WERI-Rb-1 (cell line): ENCODE data around the gene FIBCD1.

Experiments used
- DNase-seq: peaks from one replicate; pipeline ENCODE4 v3.0.0-alpha.2; 2020
- H3K27ac ChIP-seq: fragments of 250-450 bp; sonication (Bioruptor Pico); 2 replicates; pipeline ENCODE4 v1.5.1; 2020; ENCODE audit warnings: mild to moderate bottlenecking, moderate library complexity
- H3K27me3 ChIP-seq: fragments of 250-450 bp; sonication (Bioruptor Pico); 2 replicates; pipeline ENCODE4 v1.5.1; 2021; ENCODE audit warnings: mild to moderate bottlenecking, low read depth, moderate library complexity; ENCODE audit not compliant: insufficient read depth, severe bottlenecking
- H3K36me3 ChIP-seq: fragments of 250-450 bp; sonication (Bioruptor Pico); 2 replicates; pipeline ENCODE4 v1.5.1; 2020; ENCODE audit warnings: mild to moderate bottlenecking, moderate library complexity
- H3K4me3 ChIP-seq: 2 replicates; pipeline ENCODE4 v1.5.1; 2011; ENCODE audit warnings: low read depth, mild to moderate bottlenecking, control low read depth, low read length
- H3K9me3 ChIP-seq: fragments of 250-450 bp; sonication (Bioruptor Pico); 2 replicates; pipeline ENCODE4 v1.5.1; 2021; ENCODE audit warnings: mild to moderate bottlenecking, moderate library complexity; ENCODE audit not compliant: severe bottlenecking
- CTCF ChIP-seq: IDR thresholded peaks from 2 replicates; pipeline ENCODE4 v1.5.1; 2011; ENCODE audit warnings: low read depth, mild to moderate bottlenecking, control low read depth, inconsistent platforms, low read length

The FIBCD1 gene

GRCh38 chr9:130972277-130972956 lies 33.4 kb upstream of the FIBCD1 start:
- no peak for TF ChIP-seq CTCF
- Histone ChIP-seq H3K4me3 (no peak overlapping the region), H3K27ac (no peak overlapping the region), H3K36me3 (no peaks in the 10 kb centered on the region), H3K9me3 (no peaks in the 10 kb centered on the region), H3K27me3 (no peaks in the 10 kb centered on the region)
- no peak for DNase-seq

DNA sequence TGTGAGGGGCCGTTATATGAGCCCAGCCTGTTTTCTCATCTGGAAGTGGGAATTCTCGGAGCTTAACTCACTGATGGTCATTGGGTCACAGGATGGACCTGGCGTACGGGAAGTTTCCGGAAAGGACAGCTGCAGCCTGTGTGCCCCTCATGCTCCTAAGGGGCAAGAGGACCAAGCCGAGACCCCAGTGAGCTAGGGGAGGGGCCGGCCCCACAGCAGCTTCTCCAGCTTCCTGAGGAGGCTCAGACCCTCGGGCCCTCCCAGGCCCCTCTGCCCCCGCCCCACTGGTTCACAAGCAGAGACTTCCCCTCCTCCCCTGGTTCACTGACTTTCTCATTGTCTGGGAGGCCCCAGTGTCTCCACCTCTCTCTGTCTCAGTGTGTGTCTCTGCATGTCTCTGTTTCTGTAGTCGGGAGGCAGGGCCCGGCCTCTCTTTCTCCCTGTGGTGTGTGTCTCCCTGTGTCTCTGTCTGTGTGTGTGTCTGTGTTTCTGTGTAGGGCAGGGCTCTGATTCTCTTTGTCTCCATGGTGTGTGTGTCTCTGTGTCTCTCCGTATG lies 32.3 kb upstream of the FIBCD1 start:
- H3K4me3 ChIP-seq: no peak overlapping the region
- H3K27ac ChIP-seq: no peak overlapping the region
- H3K36me3 ChIP-seq: no peaks in the 10 kb centered on the region
- no peaks in the 10 kb centered on the region for H3K27me3 ChIP-seq
- no peak for DNase-seq
- H3K9me3 ChIP-seq: no peaks in the 10 kb centered on the region
- TF ChIP-seq CTCF: no peak

- no peak for TF ChIP-seq CTCF
- no peak for DNase-seq
- H3K27me3 ChIP-seq: no peaks in the 10 kb centered on the region
- H3K4me3 ChIP-seq: no peak overlapping the region
- no peaks in the 10 kb centered on the region for H3K9me3 ChIP-seq
- no peaks in the 10 kb centered on the region for H3K36me3 ChIP-seq
- no peak overlapping the region for H3K27ac ChIP-seq
Measured at GRCh38 chr9:130970855-130971254, 31.8 kb upstream of the FIBCD1 start.

DNA sequence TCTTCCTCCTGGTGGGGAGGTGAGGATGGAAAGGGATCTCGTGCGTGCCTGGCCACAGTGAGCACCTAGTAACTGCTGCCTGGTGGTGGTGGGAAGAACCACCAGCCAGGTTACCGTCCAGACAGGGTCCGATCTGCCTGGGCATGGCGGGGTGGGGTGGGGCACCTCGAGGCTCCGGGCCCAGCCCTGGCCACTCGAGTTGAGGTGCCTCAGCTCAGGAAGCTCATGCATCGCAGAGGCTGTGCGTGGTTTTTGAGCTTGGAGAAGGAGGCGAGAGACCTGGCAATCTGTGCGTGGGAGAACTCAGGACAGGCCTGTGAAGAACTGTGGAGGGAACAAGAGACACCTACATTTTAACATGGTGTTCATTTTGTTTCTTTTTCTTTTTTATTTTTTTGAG lies 31.0 kb upstream of the FIBCD1 start:
- TF ChIP-seq CTCF: no peak
- Histone ChIP-seq H3K9me3 (no peaks in the 10 kb centered on the region), H3K27me3 (no peaks in the 10 kb centered on the region), H3K27ac (no peak overlapping the region), H3K36me3 (no peaks in the 10 kb centered on the region), H3K4me3 (no peak overlapping the region)
- DNase-seq: no peak

GRCh38 chr9:130965680-130966079 lies 26.6 kb upstream of the FIBCD1 start:
- no peak overlapping the region for H3K4me3 ChIP-seq
- no peaks in the 10 kb centered on the region for H3K27me3 ChIP-seq
- no peak overlapping the region for H3K27ac ChIP-seq
- DNase-seq: no peak
- H3K36me3 ChIP-seq: no peaks in the 10 kb centered on the region
- H3K9me3 ChIP-seq: peaks cover 3% of the 10 kb centered on the region
- TF ChIP-seq CTCF: no peak

DNA sequence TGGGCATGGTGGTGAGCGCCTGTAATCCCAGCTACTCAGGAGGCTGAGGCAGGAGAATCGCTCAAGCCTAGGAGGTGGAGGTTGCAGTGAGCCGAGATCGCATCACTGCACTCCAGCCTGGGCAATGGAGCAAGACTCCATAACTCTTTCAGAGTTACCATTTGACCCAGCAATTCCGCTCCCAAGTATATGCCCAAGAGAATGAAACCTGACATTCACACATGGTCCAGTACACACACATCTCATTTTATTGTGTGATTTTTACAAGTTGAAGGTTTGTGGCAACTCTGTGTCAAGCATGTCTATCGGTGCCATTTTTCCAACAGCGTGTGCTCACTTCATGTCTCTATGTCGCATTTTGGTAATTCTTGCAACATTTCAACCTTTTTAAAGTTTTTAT lies 24.9 kb upstream of the FIBCD1 start:
- no peak for DNase-seq
- no peak for TF ChIP-seq CTCF
- Histone ChIP-seq H3K36me3 (no peaks in the 10 kb centered on the region), H3K27ac (no peak overlapping the region), H3K9me3 (peaks cover 7% of the 10 kb centered on the region), H3K27me3 (no peaks in the 10 kb centered on the region), H3K4me3 (no peak overlapping the region)
